Activated naive CD8-positive, alpha-beta T cell treated with anti-CD3 and anti-CD28 coated beads, Interleukin-2, amount 50 U/mL, for 24 hours (primary cell): ENCODE results near the gene ENOX1.

Experiments
- ATAC-seq: fragments of 150-1000 bp; cut with Tn5 transposase; one replicate; pipeline ENCODE4 v1.10.0; 2021
- DNase-seq: peaks from one replicate; pipeline ENCODE4 v3.0.0; 2021
- H3K27ac Mint-ChIP-seq: one replicate; pipeline ENCODE4 v1.8.0; 2021; ENCODE audit warnings: mild to moderate bottlenecking, mixed read lengths
- H3K27me3 Mint-ChIP-seq: one replicate; pipeline ENCODE4 v1.8.0; 2021; ENCODE audit warnings: mixed read lengths
- H3K36me3 Mint-ChIP-seq: one replicate; pipeline ENCODE4 v1.8.0; 2021; ENCODE audit warnings: low read depth, mixed read lengths
- H3K4me1 Mint-ChIP-seq: one replicate; pipeline ENCODE4 v1.8.0; 2021; ENCODE audit warnings: mixed read lengths
- H3K4me3 Mint-ChIP-seq: one replicate; pipeline ENCODE4 v1.8.0; 2021; ENCODE audit warnings: mild to moderate bottlenecking, moderate library complexity, mixed read lengths
- H3K9me3 Mint-ChIP-seq: one replicate; pipeline ENCODE4 v1.8.0; 2021; ENCODE audit warnings: mixed read lengths

ENOX1 gene

GRCh38 chr13:43387880-43388279 lies 398.9 kb downstream of the ENOX1 start:
- no peak overlapping the region for H3K4me3 Mint-ChIP-seq
- ATAC-seq (no peak), DNase-seq (no peak)
- H3K4me1 Mint-ChIP-seq, result no peaks in the 10 kb centered on the region
- H3K36me3 Mint-ChIP-seq, result no peaks in the 10 kb centered on the region
- no peak overlapping the region for H3K27ac Mint-ChIP-seq
- no peaks in the 10 kb centered on the region for H3K27me3 Mint-ChIP-seq
- H3K9me3 Mint-ChIP-seq, result no peaks in the 10 kb centered on the region

GRCh38 chr13:43383498-43384165 lies 403.1 kb downstream of the ENOX1 start:
- H3K27me3 Mint-ChIP-seq, result peaks cover 2% of the 10 kb centered on the region

GRCh38 chr13:43379738-43380137 lies 407.0 kb downstream of the ENOX1 start:
- H3K9me3 Mint-ChIP-seq, result peaks cover 13% of the 10 kb centered on the region
- ATAC-seq (no peak), DNase-seq (no peak)
- no peaks in the 10 kb centered on the region for H3K36me3 Mint-ChIP-seq
- H3K4me3 Mint-ChIP-seq, result no peak overlapping the region
- H3K27ac Mint-ChIP-seq, result no peak overlapping the region
- no peaks in the 10 kb centered on the region for H3K4me1 Mint-ChIP-seq
- peaks cover 4% of the 10 kb centered on the region for H3K27me3 Mint-ChIP-seq

More at GRCh38 chr13:43383498-43384165, 403.1 kb downstream of the ENOX1 start:
- no peaks in the 10 kb centered on the region for H3K36me3 Mint-ChIP-seq
- no peak for DNase-seq
- no peak overlapping the region for H3K4me3 Mint-ChIP-seq
- no peak overlapping the region for H3K27ac Mint-ChIP-seq
- no peak for ATAC-seq
- H3K4me1 Mint-ChIP-seq, result no peaks in the 10 kb centered on the region
- H3K9me3 Mint-ChIP-seq, result peaks cover 13% of the 10 kb centered on the region

GRCh38 chr13:43377973-43378372 lies 408.8 kb downstream of the ENOX1 start:
- peaks cover 4% of the 10 kb centered on the region for H3K27me3 Mint-ChIP-seq
- peaks cover 13% of the 10 kb centered on the region for H3K9me3 Mint-ChIP-seq
- no peaks in the 10 kb centered on the region for H3K4me1 Mint-ChIP-seq
- no peaks in the 10 kb centered on the region for H3K36me3 Mint-ChIP-seq
- ATAC-seq, result no peak
- H3K27ac Mint-ChIP-seq, result no peak overlapping the region
- H3K4me3 Mint-ChIP-seq, result no peak overlapping the region
- no peak for DNase-seq

- H3K4me3 Mint-ChIP-seq, result no peak overlapping the region
Measured at GRCh38 chr13:43377149-43377548, 409.6 kb downstream of the ENOX1 start.

GRCh38 chr13:43376596-43376995 lies 410.2 kb downstream of the ENOX1 start:
- H3K4me3 Mint-ChIP-seq, result no peak overlapping the region
- no peaks in the 10 kb centered on the region for H3K36me3 Mint-ChIP-seq
- DNase-seq (no peak), ATAC-seq (no peak)
- H3K4me1 Mint-ChIP-seq, result no peaks in the 10 kb centered on the region
- peaks cover 4% of the 10 kb centered on the region for H3K27me3 Mint-ChIP-seq
- no peak overlapping the region for H3K27ac Mint-ChIP-seq
- peaks cover 13% of the 10 kb centered on the region for H3K9me3 Mint-ChIP-seq

More at GRCh38 chr13:43377149-43377548, 409.6 kb downstream of the ENOX1 start:
- ATAC-seq, result no peak
- H3K36me3 Mint-ChIP-seq, result no peaks in the 10 kb centered on the region
- no peaks in the 10 kb centered on the region for H3K4me1 Mint-ChIP-seq
- DNase-seq, result no peak
- peaks cover 4% of the 10 kb centered on the region for H3K27me3 Mint-ChIP-seq
- H3K9me3 Mint-ChIP-seq, result peaks cover 13% of the 10 kb centered on the region
- H3K27ac Mint-ChIP-seq, result no peak overlapping the region

- ATAC-seq (no peak), DNase-seq (no peak)
- Mint-ChIP-seq H3K9me3 (peaks cover 13% of the 10 kb centered on the region), H3K4me3 (no peak overlapping the region), H3K36me3 (no peaks in the 10 kb centered on the region), H3K27ac (no peak overlapping the region), H3K4me1 (no peaks in the 10 kb centered on the region), H3K27me3 (peaks cover 4% of the 10 kb centered on the region)
Measured at GRCh38 chr13:43375797-43376465, 410.8 kb downstream of the ENOX1 start.

GRCh38 chr13:43374621-43375020 lies 412.2 kb downstream of the ENOX1 start:
- Mint-ChIP-seq H3K9me3 (peaks cover 10% of the 10 kb centered on the region), H3K36me3 (no peaks in the 10 kb centered on the region), H3K4me3 (no peak overlapping the region), H3K4me1 (no peaks in the 10 kb centered on the region), H3K27me3 (peaks cover 3% of the 10 kb centered on the region), H3K27ac (no peak overlapping the region)
- DNase-seq (no peak), ATAC-seq (no peak)

GRCh38 chr13:43373400-43373799 lies 413.4 kb downstream of the ENOX1 start:
- Mint-ChIP-seq H3K4me3 (no peak overlapping the region), H3K9me3 (no peaks in the 10 kb centered on the region), H3K4me1 (peaks cover 3% of the 10 kb centered on the region), H3K27ac (no peak overlapping the region), H3K27me3 (peaks cover 2% of the 10 kb centered on the region), H3K36me3 (no peaks in the 10 kb centered on the region)
- ATAC-seq, result no peak
- no peak for DNase-seq

GRCh38 chr13:43370842-43371241 lies 415.9 kb downstream of the ENOX1 start:
- no peaks in the 10 kb centered on the region for H3K9me3 Mint-ChIP-seq
- ATAC-seq (no peak), DNase-seq (no peak)
- H3K4me3 Mint-ChIP-seq, result no peak overlapping the region
- H3K4me1 Mint-ChIP-seq, result peaks cover 13% of the 10 kb centered on the region
- no peaks in the 10 kb centered on the region for H3K36me3 Mint-ChIP-seq
- no peaks in the 10 kb centered on the region for H3K27me3 Mint-ChIP-seq
- no peak overlapping the region for H3K27ac Mint-ChIP-seq

GRCh38 chr13:43369319-43369718 lies 417.5 kb downstream of the ENOX1 start:
- ATAC-seq (no peak), DNase-seq (no peak)
- peaks cover 13% of the 10 kb centered on the region for H3K4me1 Mint-ChIP-seq
- no peak overlapping the region for H3K27ac Mint-ChIP-seq
- no peaks in the 10 kb centered on the region for H3K27me3 Mint-ChIP-seq
- H3K9me3 Mint-ChIP-seq, result no peaks in the 10 kb centered on the region
- no peaks in the 10 kb centered on the region for H3K36me3 Mint-ChIP-seq
- no peak overlapping the region for H3K4me3 Mint-ChIP-seq

GRCh38 chr13:43368003-43368402 lies 418.8 kb downstream of the ENOX1 start:
- H3K27ac Mint-ChIP-seq, result no peak overlapping the region
- peaks cover 13% of the 10 kb centered on the region for H3K4me1 Mint-ChIP-seq
- DNase-seq (no peak), ATAC-seq (no peak)
- H3K9me3 Mint-ChIP-seq, result no peaks in the 10 kb centered on the region
- H3K4me3 Mint-ChIP-seq, result no peak overlapping the region
- H3K27me3 Mint-ChIP-seq, result no peaks in the 10 kb centered on the region
- no peaks in the 10 kb centered on the region for H3K36me3 Mint-ChIP-seq

GRCh38 chr13:43365039-43365344 lies 421.8 kb downstream of the ENOX1 start:
- Mint-ChIP-seq H3K4me1 (peaks cover 13% of the 10 kb centered on the region), H3K27me3 (no peaks in the 10 kb centered on the region), H3K36me3 (no peaks in the 10 kb centered on the region), H3K27ac (no peak overlapping the region), H3K9me3 (no peaks in the 10 kb centered on the region), H3K4me3 (no peak overlapping the region)
- ATAC-seq (no peak), DNase-seq (no peak)

GRCh38 chr13:43364210-43365038 lies 422.3 kb downstream of the ENOX1 start:
- no peak for DNase-seq
- Mint-ChIP-seq H3K9me3 (no peaks in the 10 kb centered on the region), H3K36me3 (no peaks in the 10 kb centered on the region), H3K27ac (no peak overlapping the region), H3K27me3 (no peaks in the 10 kb centered on the region), H3K4me1 (peaks cover 13% of the 10 kb centered on the region), H3K4me3 (no peak overlapping the region)
- no peak for ATAC-seq
